AG04449 (cell line): ENCODE data around the gene VCX2.
"Not testable (repeated sequence)": the region's sequence is repeated elsewhere in the genome, so short reads cannot be mapped to it uniquely, and the experiment has no call there.

Experiments used
- CTCF ChIA-PET: fragments of 350-600 bp; formaldehyde crosslinking; extraction: SDS; loops from one replicate; lab custom pipeline; 2021; ENCODE audit warnings: antibody characterized with exemption; lab: Yijun Ruan, JAX
- POLR2A ChIA-PET: fragments of 400-600, 350-600 bp; formaldehyde crosslinking; extraction: SDS; loops from one replicate; lab custom pipeline; 2020; ENCODE audit warnings: antibody characterized with exemption, inconsistent platforms; lab: Yijun Ruan, JAX
- DNase-seq: peaks from one replicate; pipeline ENCODE4 v3.0.0-alpha.2; 2010; ENCODE audit warnings: low read depth, low spot score
- H3K4me3 ChIP-seq: 2 replicates; pipeline ENCODE4 v1.5.1; 2011; ENCODE audit warnings: low read depth, mild to moderate bottlenecking, control low read depth, low read length
- TF ChIP-seq, protein P1 (sequence below): IDR thresholded peaks from one replicate; pipeline ENCODE4 v1.5.1; 2011; ENCODE audit warnings: mild to moderate bottlenecking, moderate library complexity, low read length, control low read depth, inconsistent platforms; ENCODE audit not compliant: insufficient read depth; ENCODE audit errors: missing control alignments

Gene VCX2

DNA sequence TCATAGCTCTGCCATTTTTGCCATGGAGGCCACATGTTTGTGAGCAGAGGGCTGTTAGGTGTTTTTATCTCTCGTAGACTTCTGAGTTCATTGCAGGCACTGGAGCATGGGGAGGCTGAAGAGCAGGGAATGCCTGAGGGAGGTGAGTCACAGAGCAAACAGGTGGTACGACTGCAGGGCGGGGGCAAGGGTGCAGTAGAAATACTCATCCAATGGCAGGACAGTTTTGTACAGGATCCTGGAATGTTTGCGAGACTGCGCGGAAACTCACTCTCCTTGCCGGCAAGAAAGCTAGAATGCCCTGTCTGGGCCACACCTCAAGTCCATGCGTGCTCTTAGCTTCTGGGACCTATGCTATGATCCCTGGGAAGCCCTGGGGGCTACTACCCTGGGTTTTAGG is 20.0 kb upstream of the VCX2 start:
- no peak overlapping the region for H3K4me3 ChIP-seq
- POLR2A ChIA-PET: no interaction called here
- TF ChIP-seq, protein P1, sequence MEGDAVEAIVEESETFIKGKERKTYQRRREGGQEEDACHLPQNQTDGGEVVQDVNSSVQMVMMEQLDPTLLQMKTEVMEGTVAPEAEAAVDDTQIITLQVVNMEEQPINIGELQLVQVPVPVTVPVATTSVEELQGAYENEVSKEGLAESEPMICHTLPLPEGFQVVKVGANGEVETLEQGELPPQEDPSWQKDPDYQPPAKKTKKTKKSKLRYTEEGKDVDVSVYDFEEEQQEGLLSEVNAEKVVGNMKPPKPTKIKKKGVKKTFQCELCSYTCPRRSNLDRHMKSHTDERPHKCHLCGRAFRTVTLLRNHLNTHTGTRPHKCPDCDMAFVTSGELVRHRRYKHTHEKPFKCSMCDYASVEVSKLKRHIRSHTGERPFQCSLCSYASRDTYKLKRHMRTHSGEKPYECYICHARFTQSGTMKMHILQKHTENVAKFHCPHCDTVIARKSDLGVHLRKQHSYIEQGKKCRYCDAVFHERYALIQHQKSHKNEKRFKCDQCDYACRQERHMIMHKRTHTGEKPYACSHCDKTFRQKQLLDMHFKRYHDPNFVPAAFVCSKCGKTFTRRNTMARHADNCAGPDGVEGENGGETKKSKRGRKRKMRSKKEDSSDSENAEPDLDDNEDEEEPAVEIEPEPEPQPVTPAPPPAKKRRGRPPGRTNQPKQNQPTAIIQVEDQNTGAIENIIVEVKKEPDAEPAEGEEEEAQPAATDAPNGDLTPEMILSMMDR: no peak
- DNase-seq: no peak
- CTCF ChIA-PET: no interaction called here

DNA sequence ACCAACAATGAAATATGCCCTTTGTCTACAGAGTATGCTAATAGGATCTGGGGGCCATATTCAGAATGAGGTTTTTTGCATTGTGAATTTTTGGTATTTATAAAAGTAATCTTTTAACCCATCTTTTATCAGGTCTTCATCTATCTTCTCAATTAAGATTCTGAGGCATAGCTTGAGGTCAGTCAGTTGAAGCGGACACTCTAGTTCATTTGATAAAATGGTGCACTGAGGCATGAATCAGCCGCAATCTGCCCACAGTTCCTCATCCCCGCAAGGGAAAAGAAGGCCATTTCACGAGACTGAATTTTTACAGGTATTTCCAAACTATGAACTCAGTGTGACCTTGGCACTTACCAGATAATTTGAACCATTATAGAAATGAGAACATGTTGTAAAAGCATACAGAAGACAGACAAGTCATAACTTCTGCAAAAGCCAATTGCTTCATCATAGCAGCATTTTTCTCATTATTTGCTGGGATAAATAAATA is 19.3 kb upstream of the VCX2 start:
- no peak overlapping the region for H3K4me3 ChIP-seq
- TF ChIP-seq, protein P1: no peak
- DNase-seq: no peak
- ChIA-PET CTCF (no interaction called here), POLR2A (no interaction called here)

DNA sequence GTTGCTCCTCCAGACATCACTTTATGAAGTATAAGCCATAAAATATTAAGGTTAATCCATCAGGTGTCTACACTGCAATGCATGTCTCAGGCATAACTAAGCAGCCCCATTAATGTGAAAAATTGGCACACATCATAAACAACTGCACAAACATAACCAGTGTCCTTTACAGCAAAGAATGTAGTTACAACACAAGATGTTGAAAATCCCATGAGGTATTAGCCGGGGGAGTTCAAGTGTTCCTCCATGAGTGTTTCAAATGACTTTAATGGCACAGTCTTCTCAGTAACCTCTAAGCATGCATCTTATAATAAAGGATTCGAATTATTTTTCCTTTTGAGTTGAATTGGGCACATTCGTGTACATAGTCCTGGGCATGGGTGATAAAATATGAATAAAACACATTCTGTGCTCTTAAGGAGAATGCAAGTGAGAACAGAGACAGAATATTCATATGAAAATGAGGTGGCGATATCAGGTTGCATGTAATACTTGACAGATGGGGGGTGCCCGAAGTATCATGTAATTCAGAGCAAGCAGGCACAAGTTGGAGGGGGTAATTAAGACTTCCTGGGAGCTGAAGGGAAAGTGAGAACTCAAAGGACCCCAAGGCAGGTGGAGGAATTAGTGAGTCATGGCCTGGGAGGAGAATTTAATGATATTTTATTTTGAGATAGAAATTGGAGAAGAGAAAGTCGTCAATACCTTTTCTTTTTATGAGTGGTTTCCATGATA is 18.2 kb upstream of the VCX2 start:
- H3K4me3 ChIP-seq: no peak overlapping the region
- DNase-seq: no peak
- ChIA-PET CTCF (no interaction called here), POLR2A (no interaction called here)
- TF ChIP-seq, protein P1: no peak

DNA sequence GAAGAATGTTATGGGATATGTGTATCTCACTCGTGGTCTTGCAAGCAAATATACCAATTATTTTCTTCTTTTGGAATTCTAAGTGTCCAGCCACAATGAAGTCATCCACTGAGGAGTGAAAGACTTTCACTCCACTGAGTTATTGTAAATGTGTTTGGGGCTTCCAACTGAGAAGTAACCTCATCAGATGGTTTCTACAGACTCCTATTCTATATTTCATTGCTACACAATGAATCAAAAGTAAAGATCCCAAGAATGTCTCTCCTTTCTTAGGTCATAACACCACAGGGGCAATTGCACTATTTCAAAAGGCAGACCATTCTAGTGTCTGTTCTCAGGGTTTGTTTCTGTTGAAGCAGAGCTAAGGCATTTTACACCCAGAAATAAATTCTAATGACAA is 12.3 kb upstream of the VCX2 start:
- no peak overlapping the region for H3K4me3 ChIP-seq
- ChIA-PET POLR2A (no interaction called here), CTCF (no interaction called here)
- TF ChIP-seq, protein P1: no peak
- DNase-seq: no peak

DNA sequence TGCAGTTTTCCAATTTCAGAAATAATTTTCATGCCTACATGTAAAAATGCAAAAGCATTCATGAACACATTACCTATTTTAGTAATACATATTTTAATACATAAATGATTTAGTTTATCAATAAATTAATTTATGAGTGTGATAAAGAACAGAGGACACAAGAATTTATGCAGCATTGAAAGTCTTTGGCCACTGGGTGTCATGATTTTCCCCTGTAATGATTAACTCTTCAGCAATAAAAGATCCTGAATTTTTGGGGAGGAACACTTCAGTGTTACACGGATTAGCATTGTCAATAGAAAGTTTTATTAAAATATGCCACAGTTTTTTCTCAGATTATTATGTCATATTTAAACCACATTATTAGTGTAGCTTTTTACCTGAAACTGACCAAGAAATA is 8.6 kb upstream of the VCX2 start:
- ChIA-PET CTCF (no interaction called here), POLR2A (no interaction called here)
- DNase-seq: no peak
- TF ChIP-seq, protein P1: no peak
- no peak overlapping the region for H3K4me3 ChIP-seq

DNA sequence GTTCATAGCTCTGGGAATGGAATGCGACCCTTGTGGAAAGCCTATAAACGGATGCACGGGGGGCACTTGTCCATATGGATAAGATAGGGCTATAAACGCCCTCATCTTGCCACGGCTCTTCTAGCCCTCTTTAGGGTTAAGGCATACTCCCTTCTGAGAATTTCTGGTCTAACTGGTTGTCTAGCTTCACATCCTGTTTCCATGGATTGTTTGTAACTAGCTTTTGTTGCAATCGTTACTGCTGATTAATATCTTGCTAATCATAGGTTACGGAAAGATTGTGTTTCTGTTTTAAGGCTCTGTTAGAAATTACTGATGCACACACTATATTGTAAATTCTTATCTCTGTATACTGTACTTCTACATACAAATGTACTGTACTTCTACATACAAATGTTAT is 17.1 kb downstream of the VCX2 start:
- CTCF ChIA-PET, POLR2A ChIA-PET, DNase-seq, H3K4me3 ChIP-seq: not testable (repeated sequence)

DNA sequence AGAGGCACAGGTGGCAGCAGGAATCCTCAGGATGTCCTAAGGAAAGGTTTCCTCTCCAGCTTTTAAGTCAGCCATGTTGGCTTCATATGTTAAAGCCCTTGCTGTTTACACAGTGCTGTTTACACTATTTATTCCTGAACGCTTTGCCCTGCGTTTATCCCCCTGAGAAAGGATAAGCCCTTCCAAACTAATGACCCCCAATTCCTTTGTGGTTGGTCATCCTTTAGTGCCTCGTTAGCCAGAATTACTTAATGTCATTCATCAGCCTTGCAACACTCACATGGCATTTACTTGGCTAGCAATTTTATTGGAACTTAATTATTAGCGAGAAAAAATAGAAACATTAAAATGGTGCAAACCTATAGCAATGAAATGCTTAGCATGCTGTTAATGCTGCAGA is 23.8 kb downstream of the VCX2 start:
- TF ChIP-seq, protein P1: no peak
- ChIA-PET CTCF (no interaction called here), POLR2A (no interaction called here)
- no peak overlapping the region for H3K4me3 ChIP-seq
- no peak for DNase-seq
